HepG2 (cell line): ENCODE data around the gene CCNB1IP1. TPM values are rescaled to one million over a fixed set of nuclear protein-coding genes. Genes with fewer than 3 reads are reported as not detected.

Source experiments
- CERS6 ChIP-seq: sonication (generic); formaldehyde crosslinking; IDR thresholded peaks from 2 replicates; pipeline ENCODE4 v1.5.0; 2020; ENCODE audit warnings: missing genetic modification reagents
- HNF1B ChIP-seq: sonication (generic); formaldehyde crosslinking; IDR thresholded peaks from 2 replicates; pipeline ENCODE4 v1.5.1; 2020; ENCODE audit warnings: mild to moderate bottlenecking, moderate library complexity, missing genetic modification reagents
- IRX3 ChIP-seq: sonication (generic); formaldehyde crosslinking; IDR thresholded peaks from 2 replicates; pipeline ENCODE4 v1.8.1; 2023; ENCODE audit warnings: mild to moderate bottlenecking, low read depth, missing genetic modification reagents, borderline replicate concordance
- POLR2G ChIP-seq: fragments of 200-400 bp; formaldehyde crosslinking; IDR thresholded peaks from 2 replicates; pipeline ENCODE4 v1.6.1; 2018; ENCODE audit warnings: mild to moderate bottlenecking, low read depth, low read length, moderate library complexity
- RERE ChIP-seq: IDR thresholded peaks from 2 replicates; pipeline ENCODE4 v1.6.1; 2016; ENCODE audit warnings: low read depth, missing genetic modification reagents, missing compliant biosample characterization
- SNAPC2 ChIP-seq: sonication (generic); formaldehyde crosslinking; IDR thresholded peaks from 2 replicates; pipeline ENCODE4 v1.8.1; 2022; ENCODE audit warnings: mild to moderate bottlenecking, missing genetic modification reagents
- ZBTB1 ChIP-seq: sonication (generic); formaldehyde crosslinking; IDR thresholded peaks from 2 replicates; pipeline ENCODE4 v1.4.0; 2020; ENCODE audit warnings: missing genetic modification reagents, borderline replicate concordance
- ZNF142 ChIP-seq: sonication (generic); formaldehyde crosslinking; IDR thresholded peaks from 2 replicates; pipeline ENCODE4 v1.4.0; 2020; ENCODE audit warnings: missing genetic modification reagents
- ZNF431 ChIP-seq: sonication (generic); formaldehyde crosslinking; IDR thresholded peaks from 2 replicates; pipeline ENCODE4 v1.9.0; 2022; ENCODE audit warnings: missing genetic modification reagents, low read depth, mild to moderate bottlenecking, borderline replicate concordance
- ZNF44 ChIP-seq: sonication (generic); formaldehyde crosslinking; IDR thresholded peaks from 2 replicates; pipeline ENCODE4 v1.5.1; 2020; ENCODE audit warnings: mild to moderate bottlenecking, missing genetic modification reagents
- ZNF691 ChIP-seq: sonication (generic); formaldehyde crosslinking; IDR thresholded peaks from 2 replicates; pipeline ENCODE4 v1.4.0; 2020; ENCODE audit warnings: missing genetic modification reagents, low read depth, mild to moderate bottlenecking, borderline replicate concordance
- ZSCAN12 ChIP-seq: sonication (generic); formaldehyde crosslinking; IDR thresholded peaks from 2 replicates; pipeline ENCODE4 v1.9.0; 2021; ENCODE audit warnings: mild to moderate bottlenecking, missing genetic modification reagents
- polyA plus RNA-seq, 8 experiments: library from polyadenylated mRNA; depleted of rRNA in 3 of 8; stranded (reverse) in 7 of 8; unstranded in 1 of 8; fragments of >200 nt; fragmentation: Illumina TruSeq in 4 of 8; extraction: Trizol in 4 of 8; gene quantifications; 2 replicates each; pipeline versions ENCODE4 v1.2.1 to v1.2.3, GENCODE V29; 2011 to 2016; ENCODE audit warnings: low read depth in 4 of 8, missing spikeins in 1 of 8, mixed read lengths in 1 of 8; ENCODE audit not compliant: insufficient read depth in 1 of 8
- total RNA-seq, 5 experiments: library from RNA; depleted of rRNA; stranded (reverse); fragments of >200 nt; fragmentation: Illumina TruSeq; extraction: Trizol; gene quantifications; 2 replicates each; pipeline ENCODE4 v1.2.3, GENCODE V29; 2016; ENCODE audit warnings: low read depth in 1 of 5

CCNB1IP1 gene
- total and polyA plus RNA-seq, 2 of the 13 experiments (the other 11 are each of a cell fraction or from before 2014, with no cell fraction given) = 98.3 to 125 TPM

- peak; percentile 45; the same call in 1 of the 2 replicates for TF ChIP-seq ZNF142
- peak; percentile 70; the same call in 1 of the 2 replicates for TF ChIP-seq SNAPC2 (CRISPR knock-in tag)
- peak; percentile 88 for TF ChIP-seq POLR2G
- TF ChIP-seq ZNF44 (CRISPR knock-in tag) = no peak
- TF ChIP-seq RERE = 0 out of 2 replicates have a peak, but pooled peaks have one; percentile 6
- TF ChIP-seq ZNF431 (CRISPR knock-in tag) = no peak
- no peak for TF ChIP-seq ZBTB1 (CRISPR knock-in tag)
- 0 out of 2 replicates have a peak, but pooled peaks have one; percentile 48 for TF ChIP-seq ZSCAN12 (CRISPR knock-in tag)
- no peak for TF ChIP-seq ZNF691 (CRISPR knock-in tag)
- peak; percentile 13 for TF ChIP-seq HNF1B
- no peak for TF ChIP-seq IRX3 (CRISPR knock-in tag)
- TF ChIP-seq CERS6 (CRISPR knock-in tag) = 0 out of 2 replicates have a peak, but pooled peaks have one; percentile 41
Measured at GRCh38 chr14:20332788-20333493, at the start of gene CCNB1IP1 (continued).
